ENCODE data around the gene PIK3CB.
A peak's percentile ranks its signal among the peaks of the same experiment; 100 is the strongest.
"Not testable (repeated sequence)": the region's sequence is repeated elsewhere in the genome, so short reads cannot be mapped to it uniquely, and the experiment has no call there.

Gene PIK3CB

GRCh38 chr3:138802223-138802622 is 32.5 kb downstream of the PIK3CB start:
- not testable (repeated sequence) for DNase-seq

- no peak for DNase-seq
Measured at GRCh38 chr3:138801792-138802191, 32.9 kb downstream of the PIK3CB start.

- DNase-seq = no peak
Measured at GRCh38 chr3:138800248-138800647, 34.5 kb downstream of the PIK3CB start.

- no peak for DNase-seq
Measured at GRCh38 chr3:138799822-138800221, 34.9 kb downstream of the PIK3CB start.

- DNase-seq = no peak
Measured at GRCh38 chr3:138797508-138798038, 37.2 kb downstream of the PIK3CB start.

- DNase-seq = no peak
Measured at GRCh38 chr3:138796761-138797160, 38.0 kb downstream of the PIK3CB start.

GRCh38 chr3:138786788-138787271 is 47.9 kb downstream of the PIK3CB start:
- DNase-seq = no peak

- no peak for DNase-seq
Measured at GRCh38 chr3:138785951-138786350, 48.8 kb downstream of the PIK3CB start.

- not testable (repeated sequence) for DNase-seq
Measured at GRCh38 chr3:138785362-138785857, 49.3 kb downstream of the PIK3CB start.

GRCh38 chr3:138782755-138783154 is 52.0 kb downstream of the PIK3CB start:
- no peak for DNase-seq

- peak; percentile 36 for DNase-seq
Measured at GRCh38 chr3:138781012-138781470, 53.7 kb downstream of the PIK3CB start.

GRCh38 chr3:138778643-138779042 is 56.1 kb downstream of the PIK3CB start:
- DNase-seq = no peak

- DNase-seq = no peak
Measured at GRCh38 chr3:138776961-138777360, 57.8 kb downstream of the PIK3CB start.

GRCh38 chr3:138775254-138775595 is 59.5 kb downstream of the PIK3CB start:
- no peak for DNase-seq

- DNase-seq = peak; percentile 49
Measured at GRCh38 chr3:138774529-138775253, 60.0 kb downstream of the PIK3CB start.

- no peak for DNase-seq
Measured at GRCh38 chr3:138771585-138771984, 63.1 kb downstream of the PIK3CB start.

GRCh38 chr3:138769616-138770015 is 65.1 kb downstream of the PIK3CB start:
- DNase-seq = no peak

GRCh38 chr3:138768946-138769345 is 65.8 kb downstream of the PIK3CB start:
- no peak for DNase-seq

GRCh38 chr3:138768125-138768524 is 66.6 kb downstream of the PIK3CB start:
- DNase-seq = no peak

GRCh38 chr3:138767498-138768104 is 67.1 kb downstream of the PIK3CB start:
- DNase-seq = no peak

GRCh38 chr3:138761002-138761401 is 73.7 kb downstream of the PIK3CB start:
- no peak for DNase-seq

- no peak for DNase-seq
Measured at GRCh38 chr3:138748190-138748589, 86.5 kb downstream of the PIK3CB start.

- no peak for DNase-seq
Measured at GRCh38 chr3:138747225-138747624, 87.5 kb downstream of the PIK3CB start.

GRCh38 chr3:138740072-138740471 is 94.7 kb downstream of the PIK3CB start:
- no peak for DNase-seq
